Measurements from ENCODE around the gene BUB3. TPM values are rescaled to one million over a fixed set of nuclear protein-coding genes. Genes with fewer than 3 reads are reported as not detected.

BUB3 gene
- polyA plus RNA-seq, 1 donor (not counting 4 experiments of a cell fraction or from before 2014, with no cell fraction given) = 162 TPM

DNA sequence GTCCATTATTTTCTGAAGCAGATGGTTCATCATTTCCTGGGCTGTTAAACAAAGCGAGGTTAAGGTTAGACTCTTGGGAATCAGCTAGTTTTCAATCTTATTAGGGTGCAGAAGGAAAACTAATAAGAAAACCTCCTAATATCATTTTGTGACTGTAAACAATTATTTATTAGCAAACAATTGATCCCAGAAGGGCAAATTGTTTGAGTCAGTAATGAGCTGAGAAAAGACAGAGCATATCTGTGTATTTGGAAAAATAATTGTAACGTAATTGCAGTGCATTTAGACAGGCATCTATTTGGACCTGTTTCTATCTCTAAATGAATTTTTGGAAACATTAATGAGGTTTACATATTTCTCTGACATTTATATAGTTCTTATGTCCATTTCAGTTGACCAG, 10.1 kb downstream of the BUB3 start:
- H3K9ac ChIP-seq (ENCODE audit: control insufficient read depth, extremely low read depth, insufficient read depth, low read length) = no peak overlapping the region
- FAIRE-seq = no peak
- no peaks in the 10 kb centered on the region for H3K4me1 ChIP-seq (ENCODE audit: control insufficient read depth, extremely low read depth, insufficient read depth, low read length)
- H2AFZ ChIP-seq (ENCODE audit: control insufficient read depth, low read length) = no peak overlapping the region
- H3K4me2 ChIP-seq (ENCODE audit: control insufficient read depth, extremely low read depth, insufficient read depth, low read depth, low read length) = no peak overlapping the region
- no peaks in the 10 kb centered on the region for H3K9me1 ChIP-seq (ENCODE audit: control insufficient read depth, extremely low read depth, insufficient read depth, low read length)
- H4K20me1 ChIP-seq (ENCODE audit: control insufficient read depth, extremely low read depth, insufficient read depth, low read length) = peaks cover 8% of the 10 kb centered on the region
- H3K79me2 ChIP-seq (ENCODE audit: control insufficient read depth, insufficient read depth, low read length) = peaks cover 40% of the 10 kb centered on the region
- H3K9me3 ChIP-seq (ENCODE audit: control insufficient read depth, low read depth, low read length) = no peaks in the 10 kb centered on the region
- H3K4me3 ChIP-seq (ENCODE audit: control insufficient read depth in 2 of 3, extremely low read depth in 1 of 3, insufficient read depth in 2 of 3, low read depth in 1 of 3, low read length in 3 of 3) = no peak overlapping the region
- H3K27me3 ChIP-seq (ENCODE audit: control insufficient read depth, extremely low read depth, insufficient read depth, low read length) = no peaks in the 10 kb centered on the region
- DNase-seq (ENCODE audit: low read depth, low spot score) = no peak
- H3K36me3 ChIP-seq (ENCODE audit: control insufficient read depth in 2 of 2, extremely low read depth in 1 of 2, insufficient read depth in 2 of 2, low read length in 2 of 2) = peaks cover 19 to 25% of the 10 kb centered on the region in 2 experiments
- dilution Hi-C loops (cut with MboI; ENCODE audit: extremely low pct_ligation_motif_present, low sequenced_read_pairs) = no loop called here
- no peak overlapping the region for H3K27ac ChIP-seq (ENCODE audit: control insufficient read depth, insufficient read depth, low read length)
- no peak for TF ChIP-seq EZH2 (IDR thresholded peaks at IDR 0.05; ENCODE audit: low read length)
- TF ChIP-seq, protein P1, sequence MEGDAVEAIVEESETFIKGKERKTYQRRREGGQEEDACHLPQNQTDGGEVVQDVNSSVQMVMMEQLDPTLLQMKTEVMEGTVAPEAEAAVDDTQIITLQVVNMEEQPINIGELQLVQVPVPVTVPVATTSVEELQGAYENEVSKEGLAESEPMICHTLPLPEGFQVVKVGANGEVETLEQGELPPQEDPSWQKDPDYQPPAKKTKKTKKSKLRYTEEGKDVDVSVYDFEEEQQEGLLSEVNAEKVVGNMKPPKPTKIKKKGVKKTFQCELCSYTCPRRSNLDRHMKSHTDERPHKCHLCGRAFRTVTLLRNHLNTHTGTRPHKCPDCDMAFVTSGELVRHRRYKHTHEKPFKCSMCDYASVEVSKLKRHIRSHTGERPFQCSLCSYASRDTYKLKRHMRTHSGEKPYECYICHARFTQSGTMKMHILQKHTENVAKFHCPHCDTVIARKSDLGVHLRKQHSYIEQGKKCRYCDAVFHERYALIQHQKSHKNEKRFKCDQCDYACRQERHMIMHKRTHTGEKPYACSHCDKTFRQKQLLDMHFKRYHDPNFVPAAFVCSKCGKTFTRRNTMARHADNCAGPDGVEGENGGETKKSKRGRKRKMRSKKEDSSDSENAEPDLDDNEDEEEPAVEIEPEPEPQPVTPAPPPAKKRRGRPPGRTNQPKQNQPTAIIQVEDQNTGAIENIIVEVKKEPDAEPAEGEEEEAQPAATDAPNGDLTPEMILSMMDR (optimal IDR thresholded peaks at IDR 0.05 in 1 of 3, IDR thresholded peaks at IDR 0.05 in 1 of 3, conservative IDR thresholded peaks at IDR 0.05 in 1 of 3; ENCODE audit: extremely low read depth in 1 of 3, insufficient read depth in 2 of 3, low read length in 3 of 3) = no peak

DNA sequence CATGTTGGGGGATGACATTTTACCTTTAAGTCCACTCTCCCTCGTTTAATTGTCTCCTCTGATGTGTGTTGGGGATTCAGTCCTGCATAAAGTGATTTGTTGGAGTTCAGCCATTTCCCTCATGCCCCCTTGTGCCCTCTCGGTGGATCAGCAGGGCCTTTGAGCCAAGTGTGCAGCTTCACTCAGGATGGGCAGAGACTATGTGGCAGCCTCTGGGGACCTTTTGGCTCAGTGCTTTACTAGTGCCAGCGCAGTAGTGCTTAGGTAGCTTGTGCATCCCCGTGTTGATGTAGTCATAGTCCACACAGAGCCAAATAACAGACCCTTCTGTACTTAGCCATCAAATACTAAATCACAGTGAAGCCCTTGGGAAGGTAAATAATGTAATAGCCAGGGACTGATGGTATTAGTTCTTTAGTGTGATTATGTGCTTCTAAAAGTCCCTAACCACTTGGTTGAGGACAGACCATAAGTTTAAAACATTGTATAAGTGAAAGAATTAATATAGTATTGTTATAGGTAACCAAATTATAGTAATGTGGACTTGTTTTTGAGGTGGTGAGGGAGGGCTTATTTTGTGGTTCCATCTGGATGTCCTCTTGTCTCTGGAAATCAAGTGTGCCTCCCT, 11.4 kb downstream of the BUB3 start:
- Histone ChIP-seq H3K79me2 (ENCODE audit: control insufficient read depth, insufficient read depth, low read length) (peaks cover 28% of the 10 kb centered on the region), H3K9me3 (ENCODE audit: control insufficient read depth, low read depth, low read length) (no peaks in the 10 kb centered on the region), H3K36me3 (ENCODE audit: control insufficient read depth in 2 of 2, extremely low read depth in 1 of 2, insufficient read depth in 2 of 2, low read length in 2 of 2) (peaks cover 17 to 22% of the 10 kb centered on the region in 2 experiments), H4K20me1 (ENCODE audit: control insufficient read depth, extremely low read depth, insufficient read depth, low read length) (peaks cover 7% of the 10 kb centered on the region), H3K9me1 (ENCODE audit: control insufficient read depth, extremely low read depth, insufficient read depth, low read length) (no peaks in the 10 kb centered on the region), H3K4me1 (ENCODE audit: control insufficient read depth, extremely low read depth, insufficient read depth, low read length) (no peaks in the 10 kb centered on the region), H3K27me3 (ENCODE audit: control insufficient read depth, extremely low read depth, insufficient read depth, low read length) (no peaks in the 10 kb centered on the region), H3K4me2 (ENCODE audit: control insufficient read depth, extremely low read depth, insufficient read depth, low read depth, low read length) (no peak overlapping the region), H3K9ac (ENCODE audit: control insufficient read depth, extremely low read depth, insufficient read depth, low read length) (no peak overlapping the region), H3K27ac (ENCODE audit: control insufficient read depth, insufficient read depth, low read length) (no peak overlapping the region), H2AFZ (ENCODE audit: control insufficient read depth, low read length) (no peak overlapping the region), H3K4me3 (ENCODE audit: control insufficient read depth in 2 of 3, extremely low read depth in 1 of 3, insufficient read depth in 2 of 3, low read depth in 1 of 3, low read length in 3 of 3) (no peak overlapping the region)
- DNase-seq (ENCODE audit: low read depth, low spot score) (no peak), FAIRE-seq (no peak)
- dilution Hi-C loops (cut with MboI; ENCODE audit: extremely low pct_ligation_motif_present, low sequenced_read_pairs) = no loop called here
- TF ChIP-seq EZH2 (IDR thresholded peaks at IDR 0.05; ENCODE audit: low read length) = no peak
- TF ChIP-seq, protein P1 (optimal IDR thresholded peaks at IDR 0.05 in 1 of 3, IDR thresholded peaks at IDR 0.05 in 1 of 3, conservative IDR thresholded peaks at IDR 0.05 in 1 of 3; ENCODE audit: extremely low read depth in 1 of 3, insufficient read depth in 2 of 3, low read length in 3 of 3) = no peak

Data from keratinocyte (primary cell).